ENCODE data around the gene FCN1.

The FCN1 gene

GRCh38 chr9:134949681-134950385, 32.1 kb upstream of the FCN1 start:
- no peak for TF ChIP-seq ZFP3 (CRISPR knock-in tag; IDR thresholded peaks at IDR 0.05)
- TF ChIP-seq GLIS3 (CRISPR knock-in tag; IDR thresholded peaks at IDR 0.05), result no peak
- TF ChIP-seq PPARA (CRISPR knock-in tag; IDR thresholded peaks at IDR 0.05; ENCODE audit: borderline replicate concordance), result no peak
- no peak for TF ChIP-seq ISL1 (CRISPR knock-in tag; IDR thresholded peaks at IDR 0.05)
- TF ChIP-seq CREB5 (CRISPR knock-in tag; IDR thresholded peaks at IDR 0.05; ENCODE audit: low read depth), result no peak
- TF ChIP-seq ZC3H10 (CRISPR knock-in tag; IDR thresholded peaks at IDR 0.05), result no peak
- no peak for ATAC-seq

- no peak for ATAC-seq
- TF ChIP-seq ISL1 (CRISPR knock-in tag; IDR thresholded peaks at IDR 0.05) (no peak), ARNTL (CRISPR knock-in tag; IDR thresholded peaks at IDR 0.05; ENCODE audit: borderline replicate concordance, low read depth) (no peak), ZNF565 (CRISPR knock-in tag; conservative IDR thresholded peaks at IDR 0.05; ENCODE audit: low read depth) (no peak), PATZ1 (CRISPR knock-in tag; IDR thresholded peaks at IDR 0.05; ENCODE audit: borderline replicate concordance) (no peak), POU6F1 (CRISPR knock-in tag; IDR thresholded peaks at IDR 0.05; ENCODE audit: borderline replicate concordance, low read depth) (no peak), CSDC2 (CRISPR knock-in tag; IDR thresholded peaks at IDR 0.05) (no peak), CREB5 (CRISPR knock-in tag; IDR thresholded peaks at IDR 0.05; ENCODE audit: low read depth) (no peak), OSR1 (CRISPR knock-in tag; IDR thresholded peaks at IDR 0.05) (no peak), ZC3H10 (CRISPR knock-in tag; IDR thresholded peaks at IDR 0.05) (no peak), BACH2 (CRISPR knock-in tag; IDR thresholded peaks at IDR 0.05; ENCODE audit: borderline replicate concordance) (no peak), PPARA (CRISPR knock-in tag; IDR thresholded peaks at IDR 0.05; ENCODE audit: borderline replicate concordance) (no peak), TOX (CRISPR knock-in tag; IDR thresholded peaks at IDR 0.05; ENCODE audit: borderline replicate concordance) (no peak)
Observed at GRCh38 chr9:134948149-134948548, 30.4 kb upstream of the FCN1 start.

- TF ChIP-seq BACH2 (CRISPR knock-in tag; IDR thresholded peaks at IDR 0.05; ENCODE audit: borderline replicate concordance) (no peak), ZNF70 (CRISPR knock-in tag; IDR thresholded peaks at IDR 0.05) (no peak), TSHZ2 (CRISPR knock-in tag; IDR thresholded peaks at IDR 0.05) (no peak), ZC3H10 (CRISPR knock-in tag; IDR thresholded peaks at IDR 0.05) (no peak), CREB5 (CRISPR knock-in tag; IDR thresholded peaks at IDR 0.05; ENCODE audit: low read depth) (no peak), TOX (CRISPR knock-in tag; IDR thresholded peaks at IDR 0.05; ENCODE audit: borderline replicate concordance) (no peak), ISL1 (CRISPR knock-in tag; IDR thresholded peaks at IDR 0.05) (no peak), PATZ1 (CRISPR knock-in tag; IDR thresholded peaks at IDR 0.05; ENCODE audit: borderline replicate concordance) (no peak)
- no peak for ATAC-seq
Observed at GRCh38 chr9:134947265-134947955, 29.7 kb upstream of the FCN1 start.

All from SK-N-SH treated with all-trans-retinoic acid at 6 μM for 48 hours (cell line).